ENCODE results near the gene TNS1.

TNS1 gene

GRCh38 chr2:217980036-217980435 lies 22.8 kb downstream of the TNS1 start:
- DNase-seq (ENCODE audit: low read depth), result no peak

DNA sequence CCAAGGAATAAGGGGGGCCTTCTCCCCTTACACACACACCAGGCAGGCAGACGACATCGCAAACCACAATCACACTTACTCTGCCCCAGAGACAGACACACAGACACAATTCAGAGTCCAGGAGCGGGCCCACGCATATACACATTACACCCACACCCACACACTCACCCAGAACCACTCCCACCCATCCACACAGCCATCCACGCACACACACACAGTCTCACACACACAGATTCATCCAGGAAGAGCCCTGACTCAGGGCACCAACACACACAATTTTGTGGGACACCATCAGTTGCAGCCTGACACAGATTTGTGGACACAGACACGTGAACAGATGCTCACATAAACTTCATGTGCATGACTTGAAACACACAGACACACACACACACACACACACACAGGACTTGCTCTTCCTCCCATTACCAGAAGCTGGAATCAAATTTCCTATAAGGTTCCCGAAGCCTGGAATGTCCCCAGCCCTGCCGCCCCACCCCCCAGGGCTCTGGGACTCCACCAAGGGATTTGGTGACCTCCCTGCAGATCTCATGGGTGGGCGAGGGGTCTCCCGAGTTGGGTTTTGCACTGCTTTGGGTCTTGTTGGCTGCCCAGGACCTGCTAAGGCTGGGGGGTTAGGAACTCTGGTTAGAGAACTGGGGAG lies 23.5 kb downstream of the TNS1 start:
- DNase-seq (ENCODE audit: low read depth), result peak; percentile 74

GRCh38 chr2:217978536-217979150 lies 24.2 kb downstream of the TNS1 start:
- DNase-seq (ENCODE audit: low read depth), result no peak

GRCh38 chr2:217977840-217978535 lies 24.8 kb downstream of the TNS1 start:
- no peak for DNase-seq (ENCODE audit: low read depth)

DNA sequence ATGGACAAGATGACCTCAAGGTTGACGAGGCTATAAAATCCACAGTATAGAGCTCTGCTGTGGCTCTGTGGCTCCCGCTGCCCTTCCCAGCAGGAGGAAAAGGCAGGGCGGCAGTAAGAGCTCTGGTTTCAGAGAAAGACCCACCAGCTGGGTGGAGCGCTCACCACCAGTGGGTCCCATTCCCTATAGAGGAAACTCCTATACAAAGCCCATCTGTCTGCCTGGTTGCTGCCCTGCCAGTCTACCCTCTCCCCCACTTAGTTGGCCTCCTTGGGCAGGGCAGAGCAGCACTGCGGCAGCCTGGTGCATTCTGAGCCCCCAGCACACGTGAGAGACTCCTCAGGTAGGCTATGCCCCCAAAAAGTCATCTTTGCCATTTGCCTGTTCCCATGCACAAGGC lies 26.5 kb downstream of the TNS1 start:
- DNase-seq (ENCODE audit: low read depth), result no peak

GRCh38 chr2:217975626-217976025 lies 27.2 kb downstream of the TNS1 start:
- no peak for DNase-seq (ENCODE audit: low read depth)

GRCh38 chr2:217974389-217975005 lies 28.3 kb downstream of the TNS1 start:
- DNase-seq (ENCODE audit: low read depth), result no peak

DNA sequence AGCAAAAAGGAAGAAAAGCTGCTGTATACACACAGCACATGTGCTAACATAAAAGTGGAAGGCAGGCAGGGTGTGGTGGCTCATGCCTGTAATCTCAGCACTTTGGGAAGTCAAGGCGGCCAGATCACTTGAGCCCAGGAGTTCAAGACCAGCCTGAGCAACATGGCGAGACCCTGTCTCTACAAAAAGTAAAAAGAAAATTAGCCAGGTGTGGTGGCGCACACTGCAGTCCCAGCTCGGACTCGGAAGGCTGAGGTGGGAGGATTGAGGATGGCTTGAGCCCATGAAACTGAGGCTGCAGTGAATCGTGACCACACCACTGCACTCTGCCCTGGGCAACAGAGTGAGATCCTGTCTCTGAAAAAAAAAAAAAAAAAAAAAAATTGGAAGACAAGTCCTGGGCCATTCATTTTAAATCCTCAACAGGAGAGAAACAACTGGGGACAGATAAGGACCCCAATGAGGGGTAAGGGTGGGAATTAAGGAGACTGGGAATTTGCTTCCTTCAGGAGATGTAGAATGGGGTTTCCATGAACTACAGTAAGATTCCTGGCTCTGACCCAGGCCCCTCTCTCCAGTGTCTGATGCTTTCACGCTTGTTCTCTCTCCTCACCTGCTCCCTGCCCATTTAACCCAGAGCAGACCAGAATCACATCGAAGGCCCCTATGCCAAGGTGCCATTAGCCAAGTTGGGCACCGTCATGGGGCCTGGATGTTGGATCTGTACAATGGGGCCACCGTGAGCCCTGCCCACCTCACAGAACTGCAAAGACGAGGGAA lies 29.6 kb downstream of the TNS1 start:
- DNase-seq (ENCODE audit: low read depth), result no peak

- no peak for DNase-seq (ENCODE audit: low read depth)
Measured at GRCh38 chr2:217972490-217972889, 30.3 kb downstream of the TNS1 start.

DNA sequence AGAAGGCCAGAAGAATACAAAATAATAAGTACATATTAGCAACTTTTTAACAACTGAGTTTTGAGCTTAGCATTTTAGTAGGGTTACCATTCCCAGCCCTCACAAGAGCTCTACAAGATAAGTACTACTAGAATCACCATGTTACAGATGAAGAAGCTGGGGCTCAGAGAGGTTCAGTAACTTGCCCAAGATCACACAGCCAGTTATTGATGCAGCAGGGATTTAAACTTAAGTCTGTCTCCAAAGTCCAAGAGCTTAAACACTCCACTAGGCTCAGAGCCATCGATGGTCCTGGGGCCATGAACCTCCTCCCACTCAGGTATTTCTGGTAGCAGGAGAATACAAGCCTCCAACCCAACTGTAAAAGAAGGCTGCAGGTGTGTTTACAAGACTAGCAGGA lies 30.8 kb downstream of the TNS1 start:
- DNase-seq (ENCODE audit: low read depth), result no peak

- no peak for DNase-seq (ENCODE audit: low read depth)
Measured at GRCh38 chr2:217971166-217971565, 31.6 kb downstream of the TNS1 start.

GRCh38 chr2:217970206-217970605 lies 32.6 kb downstream of the TNS1 start:
- DNase-seq (ENCODE audit: low read depth), result peak; percentile 63

GRCh38 chr2:217969588-217969987 lies 33.2 kb downstream of the TNS1 start:
- no peak for DNase-seq (ENCODE audit: low read depth)

- DNase-seq (ENCODE audit: low read depth), result no peak
Measured at GRCh38 chr2:217968023-217968422, 34.8 kb downstream of the TNS1 start.

- DNase-seq (ENCODE audit: low read depth), result peak; percentile 13
Measured at GRCh38 chr2:217966423-217967070, 36.2 kb downstream of the TNS1 start.

DNA sequence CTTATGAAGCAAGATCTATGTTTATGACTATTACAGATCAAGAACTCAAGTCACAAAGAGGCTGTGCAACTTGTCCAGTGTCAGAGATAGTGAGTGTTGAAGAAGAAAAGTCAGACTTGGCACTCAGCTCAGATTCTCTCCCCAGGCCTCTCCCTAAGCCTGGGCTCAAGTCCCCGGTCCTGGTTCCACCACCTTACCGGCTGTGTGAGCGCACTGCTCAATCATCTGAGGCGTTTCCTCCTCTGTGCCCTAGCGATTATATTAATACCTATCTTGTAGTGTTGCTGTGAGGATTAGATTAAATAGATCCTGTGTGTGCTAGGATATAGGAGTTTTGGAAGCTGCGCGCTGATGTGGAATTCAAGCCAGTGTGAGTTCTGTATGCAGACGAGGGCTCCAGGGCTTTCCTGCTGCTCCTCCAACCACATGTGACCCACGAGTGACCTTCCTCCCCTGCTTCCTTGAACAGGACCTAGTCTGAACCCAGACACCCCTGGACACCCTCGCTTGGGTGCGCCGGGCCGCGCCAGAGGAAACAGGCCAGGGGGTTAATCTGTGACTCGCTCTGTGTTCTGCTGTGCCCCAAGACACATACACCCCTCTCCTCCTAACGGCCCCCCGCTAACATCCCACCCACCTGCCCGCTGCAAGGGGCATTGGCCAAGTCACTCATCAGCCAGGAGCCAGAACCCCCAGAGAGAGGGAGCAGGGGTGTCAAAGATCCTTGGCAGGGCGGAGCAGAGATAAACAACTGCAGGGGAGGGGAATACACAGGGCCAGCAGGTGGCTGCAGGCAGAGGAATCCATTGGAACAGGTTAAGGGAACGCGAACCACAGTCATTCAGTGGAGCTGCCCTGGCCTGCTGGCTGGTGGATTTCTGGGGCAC lies 38.3 kb downstream of the TNS1 start:
- no peak for DNase-seq (ENCODE audit: low read depth)

GRCh38 chr2:217960351-217960750 lies 42.4 kb downstream of the TNS1 start:
- DNase-seq (ENCODE audit: low read depth), result no peak

- DNase-seq (ENCODE audit: low read depth), result no peak
Measured at GRCh38 chr2:217959723-217960122, 43.1 kb downstream of the TNS1 start.

DNA sequence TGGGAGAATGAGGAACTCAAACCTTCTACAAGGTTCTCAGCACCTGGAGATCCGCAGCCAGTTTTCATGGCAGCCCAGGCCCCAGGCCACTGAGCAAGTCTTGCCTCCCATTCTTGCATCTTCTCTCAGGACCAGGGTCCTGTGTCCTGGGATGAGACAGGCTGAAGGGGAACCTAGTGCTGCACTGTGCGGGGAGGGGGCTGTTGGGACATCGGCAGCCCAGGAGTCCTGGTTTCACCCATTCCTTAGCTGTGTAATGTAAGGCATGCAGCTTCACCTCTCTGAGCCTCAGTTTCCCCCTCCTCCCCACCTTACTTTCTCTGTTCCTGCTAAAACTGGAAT lies 43.9 kb downstream of the TNS1 start:
- DNase-seq (ENCODE audit: low read depth), result no peak

DNA sequence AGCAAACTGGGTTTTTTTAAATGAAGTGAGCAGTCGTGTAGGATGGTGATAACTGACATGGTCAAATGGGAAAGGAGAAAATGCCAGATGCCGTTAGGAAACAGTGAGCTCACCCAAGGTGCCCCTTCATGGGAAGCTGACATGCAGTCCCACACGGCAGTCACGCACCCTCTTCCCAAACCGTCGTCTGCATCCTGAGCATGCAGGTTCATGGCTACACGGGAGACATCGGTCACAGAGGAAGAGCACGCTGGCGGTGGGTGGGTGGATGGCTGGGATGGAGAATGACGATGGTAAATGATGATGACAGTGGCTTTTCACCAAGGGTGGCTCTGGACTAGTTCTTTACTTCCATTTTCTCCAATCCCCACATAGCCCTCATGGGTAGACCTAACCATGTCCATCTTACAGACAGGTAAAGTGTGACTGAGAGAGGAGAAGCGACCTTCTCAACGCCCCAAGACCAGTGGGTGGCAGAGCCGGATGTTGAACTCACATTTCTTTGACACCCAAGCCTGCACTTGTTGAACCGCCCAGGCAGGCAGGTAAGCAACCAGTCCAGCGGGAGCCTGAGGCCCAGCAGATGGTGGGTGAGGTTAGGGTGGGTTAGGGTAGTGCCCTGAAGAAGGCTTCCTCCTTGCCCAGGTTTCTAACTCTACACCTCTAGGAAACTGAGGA lies 44.5 kb downstream of the TNS1 start:
- no peak for DNase-seq (ENCODE audit: low read depth)

Data from fibroblast of gingiva (primary cell).